Midbrain (tissue), 1 donor: ENCODE data around the gene DOCK8.

Source experiments
- DNase-seq: peaks from one replicate; lab custom pipeline; 2025; lab: John Stamatoyannopoulos, UW

The DOCK8 gene

GRCh38 chr9:268616-269015, 54.0 kb downstream of the DOCK8 start:
- no peak for DNase-seq

GRCh38 chr9:269081-269711, 54.5 kb downstream of the DOCK8 start:
- no peak for DNase-seq

- DNase-seq = no peak
These were observed 56.1 kb downstream of the DOCK8 start for GRCh38 chr9:270657-271237.

- no peak for DNase-seq
These were observed 57.9 kb downstream of the DOCK8 start for GRCh38 chr9:272251-273213.

- DNase-seq = no peak
These were observed 59.7 kb downstream of the DOCK8 start for GRCh38 chr9:274406-274805.

- DNase-seq = no peak
These were observed 63.1 kb downstream of the DOCK8 start for GRCh38 chr9:277601-278295.

GRCh38 chr9:278651-279050, 64.0 kb downstream of the DOCK8 start:
- no peak for DNase-seq

GRCh38 chr9:279674-280073, 65.0 kb downstream of the DOCK8 start:
- no peak for DNase-seq

GRCh38 chr9:281741-282645, 67.3 kb downstream of the DOCK8 start:
- DNase-seq = no peak

- DNase-seq = no peak
These were observed 71.5 kb downstream of the DOCK8 start for GRCh38 chr9:286071-286740.

- DNase-seq = no peak
These were observed 74.5 kb downstream of the DOCK8 start for GRCh38 chr9:289121-289520.

GRCh38 chr9:292915-293314, 78.2 kb downstream of the DOCK8 start:
- DNase-seq = no peak

GRCh38 chr9:295576-295975, 80.9 kb downstream of the DOCK8 start:
- DNase-seq = no peak

- no peak for DNase-seq
These were observed 81.7 kb downstream of the DOCK8 start for GRCh38 chr9:296411-296810.

- peak; percentile 32 for DNase-seq
These were observed 82.7 kb downstream of the DOCK8 start for GRCh38 chr9:297104-297972.

GRCh38 chr9:303502-303901, 88.8 kb downstream of the DOCK8 start:
- DNase-seq = no peak

GRCh38 chr9:304106-304505, 89.4 kb downstream of the DOCK8 start:
- DNase-seq = no peak

GRCh38 chr9:304519-305185, 90.0 kb downstream of the DOCK8 start:
- no peak for DNase-seq

- DNase-seq = no peak
These were observed 92.2 kb downstream of the DOCK8 start for GRCh38 chr9:306907-307306.
